ENCODE data around the gene RBMS1.

RBMS1 gene

GRCh38 chr2:160324161-160324800 lies 169.3 kb downstream of the RBMS1 start:
- Mint-ChIP-seq H3K9me3 (no peaks in the 10 kb centered on the region), H3K27ac (no peak overlapping the region), H3K4me1 (peaks cover 35 to 72% of the 10 kb centered on the region in 2 donors), H3K27me3 (no peaks in the 10 kb centered on the region), H3K4me3 (no peak overlapping the region), H3K36me3 (no peaks in the 10 kb centered on the region)
- ATAC-seq (replicated peaks) (peak; percentile 54 to 55), DNase-seq (peak; percentile 13)

- no peaks in the 10 kb centered on the region for H3K9me3 Mint-ChIP-seq
- no peak for ATAC-seq (replicated peaks)
- H3K36me3 Mint-ChIP-seq, result no peaks in the 10 kb centered on the region
- no peaks in the 10 kb centered on the region for H3K27me3 Mint-ChIP-seq
- no peak overlapping the region for H3K27ac Mint-ChIP-seq
- H3K4me1 Mint-ChIP-seq, result peaks cover 31 to 56% of the 10 kb centered on the region in 2 donors
- no peak for DNase-seq
- no peak overlapping the region for H3K4me3 Mint-ChIP-seq
Observed at GRCh38 chr2:160322320-160322719, 171.3 kb downstream of the RBMS1 start.

- no peaks in the 10 kb centered on the region for H3K27me3 Mint-ChIP-seq
- no peak overlapping the region for H3K27ac Mint-ChIP-seq
- ATAC-seq (replicated peaks) (no peak), DNase-seq (no peak)
- H3K9me3 Mint-ChIP-seq, result no peaks in the 10 kb centered on the region
- no peak overlapping the region for H3K4me3 Mint-ChIP-seq
- no peaks in the 10 kb centered on the region for H3K36me3 Mint-ChIP-seq
- peaks cover 27 to 48% of the 10 kb centered on the region in 2 donors for H3K4me1 Mint-ChIP-seq
Observed at GRCh38 chr2:160321006-160321405, 172.6 kb downstream of the RBMS1 start.

GRCh38 chr2:160319700-160320099 lies 173.9 kb downstream of the RBMS1 start:
- H3K4me1 Mint-ChIP-seq, result peaks cover 17 to 36% of the 10 kb centered on the region in 2 donors
- no peaks in the 10 kb centered on the region for H3K27me3 Mint-ChIP-seq
- H3K27ac Mint-ChIP-seq, result no peak overlapping the region
- H3K4me3 Mint-ChIP-seq, result no peak overlapping the region
- no peaks in the 10 kb centered on the region for H3K36me3 Mint-ChIP-seq
- ATAC-seq (replicated peaks) (no peak), DNase-seq (no peak)
- H3K9me3 Mint-ChIP-seq, result no peaks in the 10 kb centered on the region

GRCh38 chr2:160318218-160318617 lies 175.4 kb downstream of the RBMS1 start:
- Mint-ChIP-seq H3K4me3 (no peak overlapping the region), H3K27ac (no peak overlapping the region), H3K27me3 (no peaks in the 10 kb centered on the region), H3K4me1 (peaks cover 15 to 31% of the 10 kb centered on the region in 2 donors), H3K9me3 (no peaks in the 10 kb centered on the region), H3K36me3 (no peaks in the 10 kb centered on the region)
- DNase-seq, result no peak
- no peak for ATAC-seq (replicated peaks)

- H3K27ac Mint-ChIP-seq, result no peak overlapping the region
- no peak for ATAC-seq (replicated peaks)
- no peak for DNase-seq
- H3K36me3 Mint-ChIP-seq, result no peaks in the 10 kb centered on the region
- H3K9me3 Mint-ChIP-seq, result no peaks in the 10 kb centered on the region
- H3K4me3 Mint-ChIP-seq, result no peak overlapping the region
- H3K4me1 Mint-ChIP-seq, result peaks cover 11 to 24% of the 10 kb centered on the region in 2 donors
- H3K27me3 Mint-ChIP-seq, result no peaks in the 10 kb centered on the region
Observed at GRCh38 chr2:160317181-160318099, 176.2 kb downstream of the RBMS1 start.

GRCh38 chr2:160315337-160315736 lies 178.3 kb downstream of the RBMS1 start:
- no peak for DNase-seq
- Mint-ChIP-seq H3K27me3 (no peaks in the 10 kb centered on the region), H3K9me3 (no peaks in the 10 kb centered on the region), H3K4me1 (peaks cover 0 to 3% of the 10 kb centered on the region in 2 donors), H3K4me3 (no peak overlapping the region), H3K36me3 (no peaks in the 10 kb centered on the region), H3K27ac (no peak overlapping the region)
- no peak for ATAC-seq (replicated peaks)

GRCh38 chr2:160310118-160310828 lies 183.3 kb downstream of the RBMS1 start:
- Mint-ChIP-seq H3K4me3 (no peak overlapping the region), H3K27ac (no peak overlapping the region)

GRCh38 chr2:160309585-160309984 lies 184.0 kb downstream of the RBMS1 start:
- DNase-seq (no peak), ATAC-seq (replicated peaks) (no peak)
- Mint-ChIP-seq H3K4me1 (peaks cover 0 to 4% of the 10 kb centered on the region in 2 donors), H3K27ac (no peak overlapping the region), H3K36me3 (peaks cover 9 to 13% of the 10 kb centered on the region in 2 donors), H3K27me3 (no peaks in the 10 kb centered on the region), H3K4me3 (no peak overlapping the region), H3K9me3 (no peaks in the 10 kb centered on the region)

More at GRCh38 chr2:160310118-160310828, 183.3 kb downstream of the RBMS1 start:
- Mint-ChIP-seq H3K4me1 (peaks cover 0 to 4% of the 10 kb centered on the region in 2 donors), H3K27me3 (no peaks in the 10 kb centered on the region), H3K36me3 (peaks cover 9 to 13% of the 10 kb centered on the region in 2 donors), H3K9me3 (no peaks in the 10 kb centered on the region)
- no peak for DNase-seq
- ATAC-seq (replicated peaks), result no peak

GRCh38 chr2:160308915-160309314 lies 184.7 kb downstream of the RBMS1 start:
- Mint-ChIP-seq H3K4me3 (no peak overlapping the region), H3K9me3 (no peaks in the 10 kb centered on the region), H3K27ac (no peak overlapping the region), H3K27me3 (no peaks in the 10 kb centered on the region), H3K4me1 (peaks cover 0 to 4% of the 10 kb centered on the region in 2 donors), H3K36me3 (peaks cover 10 to 13% of the 10 kb centered on the region in 2 donors)
- DNase-seq (no peak), ATAC-seq (replicated peaks) (no peak)

- H3K4me3 Mint-ChIP-seq, result no peak overlapping the region
- peaks cover 0 to 4% of the 10 kb centered on the region in 2 donors for H3K4me1 Mint-ChIP-seq
- H3K9me3 Mint-ChIP-seq, result no peaks in the 10 kb centered on the region
- ATAC-seq (replicated peaks) (no peak), DNase-seq (no peak)
- H3K27ac Mint-ChIP-seq, result no peak overlapping the region
- H3K27me3 Mint-ChIP-seq, result no peaks in the 10 kb centered on the region
- H3K36me3 Mint-ChIP-seq, result peaks cover 13% of the 10 kb centered on the region in 2 donors
Observed at GRCh38 chr2:160308476-160308875, 185.1 kb downstream of the RBMS1 start.

GRCh38 chr2:160306985-160307384 lies 186.6 kb downstream of the RBMS1 start:
- Mint-ChIP-seq H3K9me3 (no peaks in the 10 kb centered on the region), H3K27ac (no peak overlapping the region), H3K36me3 (peaks cover 13% of the 10 kb centered on the region in 2 donors), H3K4me3 (no peak overlapping the region), H3K4me1 (peaks cover 0 to 4% of the 10 kb centered on the region in 2 donors), H3K27me3 (no peaks in the 10 kb centered on the region)
- DNase-seq, result no peak
- no peak for ATAC-seq (replicated peaks)

- Mint-ChIP-seq H3K9me3 (no peaks in the 10 kb centered on the region), H3K27ac (no peak overlapping the region), H3K27me3 (no peaks in the 10 kb centered on the region), H3K36me3 (peaks cover 13 to 14% of the 10 kb centered on the region in 2 donors), H3K4me3 (no peak overlapping the region), H3K4me1 (peaks cover 0 to 4% of the 10 kb centered on the region in 2 donors)
- DNase-seq (no peak), ATAC-seq (replicated peaks) (no peak)
Observed at GRCh38 chr2:160305081-160305750, 188.4 kb downstream of the RBMS1 start.

GRCh38 chr2:160303527-160303926 lies 190.1 kb downstream of the RBMS1 start:
- no peak overlapping the region for H3K27ac Mint-ChIP-seq
- H3K4me1 Mint-ChIP-seq, result no peaks in the 10 kb centered on the region
- no peaks in the 10 kb centered on the region for H3K9me3 Mint-ChIP-seq
- peaks cover 19 to 22% of the 10 kb centered on the region in 2 donors for H3K36me3 Mint-ChIP-seq
- no peak for DNase-seq
- no peak overlapping the region for H3K4me3 Mint-ChIP-seq
- H3K27me3 Mint-ChIP-seq, result no peaks in the 10 kb centered on the region
- ATAC-seq (replicated peaks), result no peak
